Measurements from ENCODE around the gene HMGN3. TPM values are rescaled to one million over a fixed set of nuclear protein-coding genes. Genes with fewer than 3 reads are reported as not detected.

The HMGN3 gene
- polyA plus RNA-seq, 1 of the 3 experiments (the other 2 are of a cell fraction), result 64.5 TPM

- no peak for DNase-seq
- Histone ChIP-seq H3K4me2 (no peak overlapping the region), H2AFZ (ENCODE audit: low read depth) (no peak overlapping the region), H3K27ac (ENCODE audit: low read depth in 2 of 2, low read length in 1 of 2) (no peak overlapping the region), H3K27me3 (ENCODE audit: insufficient read depth) (no peaks in the 10 kb centered on the region; the same call in 1 of the 2 replicates), H3F3A (replicated peaks; ENCODE audit: insufficient read depth) (no peaks in the 10 kb centered on the region), H3K9me2 (no peaks in the 10 kb centered on the region), H3K36me3 (replicated peaks in 1 of 2; ENCODE audit: control insufficient read depth in 1 of 2, insufficient read depth in 2 of 2, low read length in 1 of 2) (no peaks in the 10 kb centered on the region), H3K4me1 (ENCODE audit: control insufficient read depth in 1 of 2, insufficient read depth in 2 of 2, low read depth in 1 of 2, low read length in 1 of 2) (no peaks in the 10 kb centered on the region), H4K20me1 (ENCODE audit: insufficient read depth) (no peaks in the 10 kb centered on the region), H3K4me3 (ENCODE audit: low read depth in 2 of 2, low read length in 1 of 2) (no peak overlapping the region), H3K9me3 (no peaks in the 10 kb centered on the region), H3K9ac (no peak overlapping the region), H3K79me2 (ENCODE audit: insufficient read depth) (no peaks in the 10 kb centered on the region)
- POLR2A ChIA-PET, result no interaction called here
- CTCF ChIA-PET, result interaction anchor here (0.6 kb wide), 1 partner anchor 12 kb away, joined by 3 read pairs; no protein-coding TSS in a partner anchor
- 50% methylated on average over 5 of the region's 5 CpGs for WGBS (ENCODE audit: low lambda C conversion rate)
- TF ChIP-seq SMC3 (IDR thresholded peaks at IDR 0.05; ENCODE audit: low read depth, low read length) (no peak), RCOR1 (IDR thresholded peaks at IDR 0.05; ENCODE audit: low read length) (no peak), MEF2A (IDR thresholded peaks at IDR 0.05; ENCODE audit: borderline replicate concordance, low read depth) (no peak), FOXM1 (IDR thresholded peaks at IDR 0.05; ENCODE audit: low read depth) (no peak), NFIC (IDR thresholded peaks at IDR 0.05; ENCODE audit: borderline replicate concordance) (no peak), USF1 (IDR thresholded peaks at IDR 0.05; ENCODE audit: borderline replicate concordance, low read depth) (no peak)
Observed at GRCh38 chr6:79158856-79159516, 75.5 kb downstream of the HMGN3 start.

GRCh38 chr6:79157961-79158644 is 76.4 kb downstream of the HMGN3 start:
- Histone ChIP-seq H3K4me3 (ENCODE audit: low read depth in 2 of 2, low read length in 1 of 2) (no peak overlapping the region), H3K4me2 (no peak overlapping the region), H3K27ac (ENCODE audit: low read depth in 2 of 2, low read length in 1 of 2) (no peak overlapping the region), H3K36me3 (replicated peaks in 1 of 2; ENCODE audit: control insufficient read depth in 1 of 2, insufficient read depth in 2 of 2, low read length in 1 of 2) (no peaks in the 10 kb centered on the region), H3K9ac (no peak overlapping the region), H3K9me2 (no peaks in the 10 kb centered on the region), H3F3A (replicated peaks; ENCODE audit: insufficient read depth) (no peaks in the 10 kb centered on the region), H4K20me1 (ENCODE audit: insufficient read depth) (no peaks in the 10 kb centered on the region), H3K27me3 (ENCODE audit: insufficient read depth) (no peaks in the 10 kb centered on the region; the same call in 1 of the 2 replicates), H3K79me2 (ENCODE audit: insufficient read depth) (no peaks in the 10 kb centered on the region), H3K9me3 (no peaks in the 10 kb centered on the region), H3K4me1 (ENCODE audit: control insufficient read depth in 1 of 2, insufficient read depth in 2 of 2, low read depth in 1 of 2, low read length in 1 of 2) (no peaks in the 10 kb centered on the region), H2AFZ (ENCODE audit: low read depth) (no peak overlapping the region)
- ChIA-PET CTCF (interaction anchor here (0.6 to 1.1 kb wide), 2 partner anchors 13 to 18 kb away, joined by 3 read pairs; no protein-coding TSS in a partner anchor), POLR2A (no interaction called here)
- DNase-seq, result no peak
- TF ChIP-seq EP300 (IDR thresholded peaks at IDR 0.05; ENCODE audit: borderline replicate concordance in 1 of 2, low read depth in 1 of 2, low read length in 1 of 2), result no peak
- no peak for TF ChIP-seq POLR2AphosphoS5 (IDR thresholded peaks at IDR 0.05; ENCODE audit: low read depth, low read length)
- TF ChIP-seq SMC3 (IDR thresholded peaks at IDR 0.05; ENCODE audit: low read depth, low read length), result no peak
- TF ChIP-seq RFX5 (IDR thresholded peaks at IDR 0.05; ENCODE audit: low read length), result no peak
- no peak for TF ChIP-seq FOXM1 (IDR thresholded peaks at IDR 0.05; ENCODE audit: low read depth)
- no peak for TF ChIP-seq ELF1 (IDR thresholded peaks at IDR 0.05)
- no peak for TF ChIP-seq SIN3A (IDR thresholded peaks at IDR 0.05; ENCODE audit: borderline replicate concordance, low read depth, low read length)
- TF ChIP-seq RCOR1 (IDR thresholded peaks at IDR 0.05; ENCODE audit: low read length), result no peak
- TF ChIP-seq RXRA (IDR thresholded peaks at IDR 0.05; ENCODE audit: borderline replicate concordance, low read depth), result no peak
- no peak for TF ChIP-seq YY1 (IDR thresholded peaks at IDR 0.05; ENCODE audit: low read depth)
- WGBS (ENCODE audit: low lambda C conversion rate), result 20% methylated on average over 3 of the region's 3 CpGs
